AG04449 (cell line): Measurements from ENCODE around the gene ACSF2.

ENCODE experiments used
- CTCF ChIA-PET: fragments of 350-600 bp; formaldehyde crosslinking; extraction: SDS; loops from one replicate; lab custom pipeline; 2021; ENCODE audit warnings: antibody characterized with exemption; lab: Yijun Ruan, JAX
- POLR2A ChIA-PET: fragments of 400-600, 350-600 bp; formaldehyde crosslinking; extraction: SDS; loops from one replicate; lab custom pipeline; 2020; ENCODE audit warnings: antibody characterized with exemption, inconsistent platforms; lab: Yijun Ruan, JAX
- DNase-seq: peaks from one replicate; pipeline ENCODE4 v3.0.0-alpha.2; 2010; ENCODE audit warnings: low read depth, low spot score
- H3K4me3 ChIP-seq: 2 replicates; pipeline ENCODE4 v1.5.1; 2011; ENCODE audit warnings: low read depth, mild to moderate bottlenecking, control low read depth, low read length
- TF ChIP-seq, protein P1 (sequence below): IDR thresholded peaks from one replicate; pipeline ENCODE4 v1.5.1; 2011; ENCODE audit warnings: mild to moderate bottlenecking, moderate library complexity, low read length, control low read depth, inconsistent platforms; ENCODE audit not compliant: insufficient read depth; ENCODE audit errors: missing control alignments

Gene ACSF2

DNA sequence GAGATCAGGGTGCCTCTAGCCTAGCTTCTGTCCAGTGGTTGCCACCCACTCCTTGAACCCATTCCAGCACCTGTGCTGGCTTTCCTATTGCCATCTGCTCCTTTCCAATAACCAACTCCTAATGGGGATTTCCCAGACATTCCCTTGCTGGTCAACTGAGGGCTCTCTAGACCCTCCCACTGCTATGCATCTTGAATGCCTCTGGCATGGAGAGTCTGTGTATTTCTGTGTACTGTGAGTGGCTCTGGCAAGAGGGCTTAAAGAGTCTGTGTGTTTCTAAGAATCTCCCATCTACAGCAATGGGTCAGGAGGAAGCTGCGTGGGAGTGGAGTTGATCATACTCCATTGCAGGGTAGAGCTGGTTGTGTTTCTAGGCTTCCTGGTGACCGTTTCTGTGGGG, 95.5 kb downstream of the ACSF2 start:
- no peak for DNase-seq
- no peak overlapping the region for H3K4me3 ChIP-seq
- CTCF ChIA-PET: interaction anchor here (0.9 to 1.2 kb wide), 4 partner anchors 10 to 42 kb away, joined by 3 to 6 read pairs (median 4); partner anchors contain the start of genes EPN3 and RSAD1
- POLR2A ChIA-PET: no interaction called here
- TF ChIP-seq, protein P1, sequence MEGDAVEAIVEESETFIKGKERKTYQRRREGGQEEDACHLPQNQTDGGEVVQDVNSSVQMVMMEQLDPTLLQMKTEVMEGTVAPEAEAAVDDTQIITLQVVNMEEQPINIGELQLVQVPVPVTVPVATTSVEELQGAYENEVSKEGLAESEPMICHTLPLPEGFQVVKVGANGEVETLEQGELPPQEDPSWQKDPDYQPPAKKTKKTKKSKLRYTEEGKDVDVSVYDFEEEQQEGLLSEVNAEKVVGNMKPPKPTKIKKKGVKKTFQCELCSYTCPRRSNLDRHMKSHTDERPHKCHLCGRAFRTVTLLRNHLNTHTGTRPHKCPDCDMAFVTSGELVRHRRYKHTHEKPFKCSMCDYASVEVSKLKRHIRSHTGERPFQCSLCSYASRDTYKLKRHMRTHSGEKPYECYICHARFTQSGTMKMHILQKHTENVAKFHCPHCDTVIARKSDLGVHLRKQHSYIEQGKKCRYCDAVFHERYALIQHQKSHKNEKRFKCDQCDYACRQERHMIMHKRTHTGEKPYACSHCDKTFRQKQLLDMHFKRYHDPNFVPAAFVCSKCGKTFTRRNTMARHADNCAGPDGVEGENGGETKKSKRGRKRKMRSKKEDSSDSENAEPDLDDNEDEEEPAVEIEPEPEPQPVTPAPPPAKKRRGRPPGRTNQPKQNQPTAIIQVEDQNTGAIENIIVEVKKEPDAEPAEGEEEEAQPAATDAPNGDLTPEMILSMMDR: no peak

DNA sequence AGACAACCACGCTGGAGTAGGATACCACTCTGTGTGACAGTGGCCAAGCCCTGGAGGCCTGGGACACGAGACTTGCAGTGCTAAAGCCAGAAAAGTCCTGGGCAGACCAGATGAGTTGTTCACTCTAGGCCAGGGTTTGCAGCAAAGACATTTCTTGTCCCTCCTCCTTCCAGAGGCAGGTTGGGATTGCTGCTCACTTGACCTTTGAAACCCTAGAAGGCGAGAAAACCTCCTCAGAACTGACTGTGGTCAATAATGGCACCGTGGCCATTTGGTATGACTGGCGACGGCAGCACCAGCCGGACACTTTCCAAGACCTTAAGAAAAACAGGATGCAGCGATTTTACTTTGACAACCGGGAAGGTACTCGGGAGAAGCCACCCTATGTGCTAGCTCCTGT, 96.7 kb downstream of the ACSF2 start:
- POLR2A ChIA-PET: no interaction called here
- CTCF ChIA-PET: no interaction called here
- H3K4me3 ChIP-seq: no peak overlapping the region
- TF ChIP-seq, protein P1: no peak
- no peak for DNase-seq

DNA sequence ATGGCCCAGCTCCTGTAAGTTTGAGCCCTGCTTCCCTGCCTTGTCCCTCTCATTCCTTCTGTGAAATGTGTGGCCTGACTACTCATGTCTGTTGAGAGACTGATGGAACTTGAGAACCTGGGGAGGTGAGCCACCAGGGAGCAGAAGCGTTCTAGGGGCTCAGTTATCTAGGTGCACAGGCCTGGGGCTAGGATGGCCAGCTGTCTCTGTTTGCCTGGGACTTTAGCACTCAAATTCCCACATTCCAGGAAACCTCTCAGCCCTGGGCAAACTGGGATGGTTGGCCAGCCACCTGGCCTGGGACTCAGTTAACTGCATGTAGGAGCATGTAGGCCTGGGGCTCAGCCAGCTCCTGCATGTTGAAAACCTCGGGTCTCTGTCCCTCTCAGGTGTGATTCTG, 97.2 kb downstream of the ACSF2 start:
- TF ChIP-seq, protein P1: no peak
- ChIA-PET POLR2A (no interaction called here), CTCF (no interaction called here)
- no peak overlapping the region for H3K4me3 ChIP-seq
- DNase-seq: no peak
